K562 (cell line): ENCODE measurements around the gene FMNL1. TPM values are rescaled to one million over a fixed set of nuclear protein-coding genes. Genes with fewer than 3 reads are reported as not detected.

ENCODE experiments used
- CCNT2 ChIP-seq: IDR thresholded peaks from 2 replicates; pipeline ENCODE4 v1.6.1; 2011; ENCODE audit warnings: borderline replicate concordance, low read depth, mild to moderate bottlenecking, moderate library complexity, mixed read lengths, low read length; ENCODE audit not compliant: insufficient read length; ENCODE audit errors: extremely low read depth
- DEAF1 ChIP-seq: fragments of 450-650 bp; formaldehyde crosslinking; IDR thresholded peaks from 2 replicates; pipeline ENCODE4 v1.4.0; 2020; ENCODE audit warnings: mild to moderate bottlenecking, moderate library complexity
- FOXK2 ChIP-seq, 2 experiments: fragments of 450-650 bp; IDR thresholded peaks in 1 of 2; conservative IDR thresholded peaks in 1 of 2; 2 replicates each; pipeline ENCODE4 v1.6.1; 2016; ENCODE audit warnings: low read depth in 2 of 2, mild to moderate bottlenecking in 1 of 2
- HLTF ChIP-seq: fragments of 450-650 bp; IDR thresholded peaks from 2 replicates; pipeline ENCODE4 v1.6.1; 2016
- HNRNPK ChIP-seq: fragments of 200-400 bp; formaldehyde crosslinking; IDR thresholded peaks from one replicate; pipeline ENCODE4 v1.6.1; 2018; ENCODE audit warnings: mild to moderate bottlenecking, low read depth, low read length; ENCODE audit not compliant: poor library complexity, severe bottlenecking
- HNRNPUL1 ChIP-seq: fragments of 200-400 bp; formaldehyde crosslinking; IDR thresholded peaks from 2 replicates; pipeline ENCODE4 v1.6.1; 2017; ENCODE audit warnings: low read length
- IFI16 ChIP-seq: fragments of 250-450 bp; sonication (Bioruptor Pico); IDR thresholded peaks from 2 replicates; pipeline ENCODE4 v2.1.2; 2022; ENCODE audit warnings: mild to moderate bottlenecking, inconsistent platforms
- KAT2B ChIP-seq: IDR thresholded peaks from one replicate; pipeline ENCODE4 v1.6.1; 2012; ENCODE audit warnings: low read depth, mild to moderate bottlenecking, control low read depth, inconsistent platforms, low read length, moderate library complexity
- MYBL2 ChIP-seq, 2 experiments: fragments of 450-650 bp in 1 of 2; sonication (generic) in 1 of 2; formaldehyde crosslinking in 1 of 2; IDR thresholded peaks; 2 replicates each; pipeline versions ENCODE4 v1.6.1 to v1.8.1; 2017 to 2022; ENCODE audit warnings: borderline replicate concordance in 1 of 2, inconsistent platforms in 1 of 2, low read depth in 1 of 2, mild to moderate bottlenecking in 1 of 2, missing genetic modification reagents in 1 of 2, moderate library complexity in 1 of 2
- NFIC ChIP-seq: fragments of 450-650 bp; IDR thresholded peaks from 2 replicates; pipeline ENCODE4 v1.6.1; 2017; ENCODE audit warnings: mild to moderate bottlenecking, inconsistent platforms
- NFRKB ChIP-seq: fragments of 450-650 bp; IDR thresholded peaks from 2 replicates; pipeline ENCODE4 v1.6.1; 2016; ENCODE audit warnings: low read depth
- PRDM10 ChIP-seq: fragments of 450-650 bp; IDR thresholded peaks from 2 replicates; pipeline ENCODE4 v1.6.1; 2018; ENCODE audit not compliant: partially characterized antibody
- SAFB2 ChIP-seq: fragments of 200-400 bp; formaldehyde crosslinking; IDR thresholded peaks from 2 replicates; pipeline ENCODE4 v1.6.1; 2018; ENCODE audit warnings: borderline replicate concordance, low read length, low read depth, moderate library complexity; ENCODE audit not compliant: severe bottlenecking
- SNIP1 ChIP-seq: fragments of 450-650 bp; IDR thresholded peaks from 2 replicates; pipeline ENCODE4 v1.7.1; 2017; ENCODE audit warnings: low read depth, mild to moderate bottlenecking
- SRSF1 ChIP-seq: fragments of 200-400 bp; formaldehyde crosslinking; IDR thresholded peaks from 2 replicates; pipeline ENCODE4 v1.6.1; 2017; ENCODE audit warnings: mild to moderate bottlenecking, low read depth, low read length, moderate library complexity
- SRSF7 ChIP-seq: fragments of 200-400 bp; formaldehyde crosslinking; optimal IDR thresholded peaks from 2 replicates; pipeline ENCODE3; 2017; ENCODE audit warnings: mild to moderate bottlenecking, low read depth, low read length
- TFAM ChIP-seq: fragments of 250-450 bp; sonication (Bioruptor Pico); conservative IDR thresholded peaks from 2 replicates; pipeline ENCODE4 v1.5.0; 2021; ENCODE audit warnings: mild to moderate bottlenecking, moderate library complexity
- ZBTB8A ChIP-seq: fragments of 450-650 bp; IDR thresholded peaks from 2 replicates; pipeline ENCODE4 v1.6.1; 2018; ENCODE audit warnings: mild to moderate bottlenecking, moderate library complexity; ENCODE audit not compliant: partially characterized antibody
- ZBTB9 ChIP-seq: fragments of 450-650 bp; formaldehyde crosslinking; IDR thresholded peaks from 2 replicates; pipeline ENCODE4 v1.4.0; 2020; ENCODE audit warnings: mild to moderate bottlenecking, moderate library complexity
- ZFP1 ChIP-seq: fragments of 450-650 bp; formaldehyde crosslinking; IDR thresholded peaks from 2 replicates; pipeline ENCODE4 v1.4.0; 2020; ENCODE audit warnings: mild to moderate bottlenecking, mixed read lengths
- ZNF174 ChIP-seq: fragments of 250-450 bp; sonication (Bioruptor Pico); IDR thresholded peaks from 2 replicates; pipeline ENCODE4 v1.4.0; 2020; ENCODE audit warnings: mild to moderate bottlenecking
- ZNF561 ChIP-seq: fragments of 450-650 bp; formaldehyde crosslinking; conservative IDR thresholded peaks from 2 replicates; pipeline ENCODE4 v1.4.0; 2020; ENCODE audit warnings: mild to moderate bottlenecking, moderate library complexity
- ZNF696 ChIP-seq: fragments of 250-450 bp; sonication (Bioruptor Pico); conservative IDR thresholded peaks from 2 replicates; pipeline ENCODE4 v1.4.0; 2020; ENCODE audit warnings: mild to moderate bottlenecking, moderate library complexity
- polyA plus RNA-seq, 8 experiments: library from polyadenylated mRNA; depleted of rRNA in 4 of 8; stranded (reverse) in 5 of 8; unstranded in 3 of 8; fragments of >200 nt; fragmentation: Nextera tagmentation in 2 of 8; fragmentation: Illumina TruSeq in 1 of 8; extraction: Ambion mirVana in 2 of 8; extraction: Trizol in 1 of 8; gene quantifications; 2 replicates each; pipeline versions ENCODE4 v1.2.1 to v1.2.3, GENCODE V29; 2011 to 2014; ENCODE audit warnings: inconsistent platforms in 1 of 8, missing spikeins in 1 of 8
- total RNA-seq, 7 experiments: library from RNA; depleted of rRNA in 6 of 7; stranded (reverse); fragments of >200 nt in 6 of 7; fragmentation: Illumina TruSeq in 2 of 7; extraction: Trizol in 2 of 7; gene quantifications; 2 replicates each; pipeline versions ENCODE4 v1.2.1 to v1.2.3, GENCODE V29; 2011 to 2021; ENCODE audit warnings: low replicate concordance in 1 of 7

Gene FMNL1
- total and polyA plus RNA-seq, 9 of the 15 experiments (the other 6 are each of a cell fraction or from before 2014, with no cell fraction given), result 0.70 to 36.6 (median 7.7) TPM

- TF ChIP-seq ZNF174 (CRISPR knock-in tag) (no peak), SAFB2 (no peak), ZNF561 (CRISPR knock-in tag) (no peak), PRDM10 (no peak), HLTF (no peak), ZNF696 (CRISPR knock-in tag) (no peak), NFIC (no peak), CCNT2 (no peak), SRSF7 (no peak), NFRKB (no peak), MYBL2 (IDR thresholded peaks at IDR 0.05; ENCODE audit: low read depth) (no peak), MYBL2 (CRISPR knock-in tag; IDR thresholded peaks at IDR 0.05; ENCODE audit: borderline replicate concordance) (no peak), ZBTB9 (CRISPR knock-in tag) (no peak), DEAF1 (CRISPR knock-in tag) (0 out of 2 replicates have a peak, but pooled peaks have one; percentile 24), HNRNPK (no peak), FOXK2 (conservative IDR thresholded peaks at IDR 0.05 in 1 of 2, IDR thresholded peaks at IDR 0.05 in 1 of 2; ENCODE audit: low read depth in 2 of 2) (no peak), HNRNPUL1 (no peak), IFI16 (CRISPR knock-in tag) (no peak), SNIP1 (no peak), ZFP1 (no peak), ZBTB8A (no peak), TFAM (CRISPR knock-in tag) (no peak), KAT2B (no peak), SRSF1 (no peak)
Observed at GRCh38 chr17:45270828-45271418, 49.2 kb downstream of the FMNL1 start (continued).
